Measurements from ENCODE around the gene ZBTB25.

ZBTB25 gene

GRCh38 chr14:64434528-64434927, 69.1 kb downstream of the ZBTB25 start:
- DNase-seq = no peak

DNA sequence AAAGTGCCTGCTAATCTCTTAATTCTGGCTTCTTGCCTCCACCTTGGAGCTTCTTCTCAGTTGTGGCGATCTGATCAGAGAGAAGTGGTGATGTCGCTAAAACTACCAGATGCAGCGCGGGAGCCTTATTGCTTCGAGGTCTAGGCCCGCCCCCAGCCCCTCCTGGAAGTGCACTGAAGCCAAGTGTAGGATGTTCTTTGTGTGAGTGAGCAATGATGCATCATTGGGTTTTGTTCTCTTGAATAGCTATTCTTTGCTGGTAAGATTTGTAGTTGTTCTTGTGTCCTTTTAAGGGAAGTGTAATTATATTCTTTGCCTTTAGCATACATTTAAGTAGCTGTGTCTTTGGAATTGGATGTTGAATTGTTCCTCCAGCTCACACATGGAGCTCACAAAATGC, 79.7 kb downstream of the ZBTB25 start:
- DNase-seq = no peak

DNA sequence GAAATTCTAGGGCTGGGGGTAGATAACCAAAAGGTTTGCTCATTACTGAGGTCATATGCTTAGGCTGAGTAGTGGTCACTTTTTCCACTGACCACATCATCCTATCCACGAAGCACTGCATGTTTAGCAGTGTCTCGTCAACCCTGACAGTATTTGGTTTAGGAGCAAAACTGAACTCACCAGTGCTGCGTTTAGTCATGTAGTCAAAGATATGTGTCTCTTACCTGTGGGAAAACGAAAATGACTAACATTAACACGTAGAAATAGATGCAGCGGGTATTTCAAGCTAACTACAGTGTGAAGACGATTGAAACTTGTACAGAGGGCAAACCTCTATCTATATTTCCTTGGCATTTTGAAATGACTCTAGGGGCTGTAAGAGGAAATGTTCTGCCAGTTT, 80.9 kb downstream of the ZBTB25 start:
- DNase-seq = no peak

DNA sequence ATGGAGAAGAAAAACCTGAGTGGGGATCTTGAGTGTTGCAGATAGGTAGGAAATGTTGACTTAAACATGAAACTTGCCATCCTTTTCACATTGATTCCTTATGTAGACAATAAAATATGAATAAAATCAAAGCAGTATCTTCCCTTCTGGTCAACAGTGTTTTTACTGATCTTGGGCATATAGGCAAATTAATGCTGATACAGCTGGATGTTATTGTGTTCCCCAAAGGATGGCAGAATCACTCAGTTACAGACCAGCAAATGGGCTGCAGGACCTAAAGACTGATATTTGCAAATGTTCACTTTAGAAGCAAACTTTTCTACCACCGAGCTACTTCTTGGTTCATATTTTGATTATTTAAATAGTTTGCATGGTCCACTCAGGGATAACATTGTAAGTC, 81.6 kb downstream of the ZBTB25 start:
- DNase-seq = no peak

DNA sequence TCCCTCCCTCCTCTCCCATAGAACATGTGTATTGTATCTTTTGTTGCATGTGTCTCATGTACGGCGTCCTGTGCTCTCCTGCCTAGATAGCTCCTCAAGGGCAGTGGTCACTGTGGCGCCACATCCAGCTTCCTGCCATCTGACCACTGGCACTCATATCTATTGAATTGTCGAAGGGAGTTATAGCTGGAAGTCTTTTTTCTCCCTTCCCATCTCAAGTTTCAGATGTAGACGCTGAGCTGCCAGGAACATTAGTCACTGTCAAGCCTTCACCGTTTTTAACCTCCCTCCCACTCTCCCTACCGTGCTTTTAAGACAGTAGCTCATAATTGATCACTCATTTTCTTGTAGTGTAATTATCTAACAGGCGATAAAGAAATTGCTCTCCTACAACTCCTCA, 82.5 kb downstream of the ZBTB25 start:
- no peak for DNase-seq

- no peak for DNase-seq
Observed at GRCh38 chr14:64419003-64419402, 84.6 kb downstream of the ZBTB25 start.

DNA sequence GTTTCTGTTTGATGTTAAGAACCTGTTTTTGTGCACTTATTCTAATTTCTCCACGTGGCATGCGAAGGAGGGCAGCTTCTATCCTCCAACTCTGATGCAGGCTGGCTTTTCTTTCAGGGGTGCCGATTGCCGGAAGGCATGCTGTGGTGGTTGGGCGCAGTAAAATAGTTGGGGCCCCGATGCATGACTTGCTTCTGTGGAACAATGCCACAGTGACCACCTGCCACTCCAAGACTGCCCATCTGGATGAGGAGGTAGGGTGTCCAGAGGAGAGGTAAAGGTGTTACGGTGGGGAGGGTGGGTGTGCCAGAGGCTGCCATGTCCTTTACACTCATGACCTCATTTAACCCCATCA, 85.9 kb downstream of the ZBTB25 start:
- no peak for DNase-seq

DNA sequence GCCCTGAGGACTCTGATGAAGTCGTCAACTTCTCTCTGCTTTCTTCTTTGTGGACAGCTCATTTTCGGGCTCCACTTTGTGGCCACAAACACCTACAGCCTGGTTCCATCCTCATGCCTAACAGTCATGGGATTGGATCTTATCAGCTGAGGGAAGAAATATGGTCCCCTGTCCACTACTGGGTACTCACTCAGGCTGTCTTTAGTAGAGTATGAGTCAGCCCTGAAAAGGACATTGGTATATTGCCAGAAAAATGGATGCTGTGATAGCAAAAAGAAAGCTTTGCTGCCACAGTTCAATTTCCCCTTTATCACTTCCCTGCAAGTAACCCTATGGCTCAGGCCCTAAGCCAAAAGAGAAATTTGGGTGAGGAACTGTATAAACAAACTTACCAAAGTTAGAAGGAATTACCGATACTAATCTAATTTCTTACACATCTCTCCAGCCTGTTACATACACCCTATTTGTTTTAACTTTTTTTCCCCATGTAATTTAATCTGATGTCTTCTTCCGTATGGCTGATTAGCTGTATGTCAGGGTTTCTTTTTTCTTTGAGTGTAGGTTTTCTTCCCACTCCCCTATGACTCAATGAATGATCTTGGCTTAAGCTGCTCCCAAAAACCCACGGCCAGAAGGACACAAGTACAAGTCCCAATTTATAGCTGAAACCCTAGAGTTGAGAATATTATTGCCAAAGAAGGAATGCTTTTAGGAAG, 86.4 kb downstream of the ZBTB25 start:
- DNase-seq = no peak

DNA sequence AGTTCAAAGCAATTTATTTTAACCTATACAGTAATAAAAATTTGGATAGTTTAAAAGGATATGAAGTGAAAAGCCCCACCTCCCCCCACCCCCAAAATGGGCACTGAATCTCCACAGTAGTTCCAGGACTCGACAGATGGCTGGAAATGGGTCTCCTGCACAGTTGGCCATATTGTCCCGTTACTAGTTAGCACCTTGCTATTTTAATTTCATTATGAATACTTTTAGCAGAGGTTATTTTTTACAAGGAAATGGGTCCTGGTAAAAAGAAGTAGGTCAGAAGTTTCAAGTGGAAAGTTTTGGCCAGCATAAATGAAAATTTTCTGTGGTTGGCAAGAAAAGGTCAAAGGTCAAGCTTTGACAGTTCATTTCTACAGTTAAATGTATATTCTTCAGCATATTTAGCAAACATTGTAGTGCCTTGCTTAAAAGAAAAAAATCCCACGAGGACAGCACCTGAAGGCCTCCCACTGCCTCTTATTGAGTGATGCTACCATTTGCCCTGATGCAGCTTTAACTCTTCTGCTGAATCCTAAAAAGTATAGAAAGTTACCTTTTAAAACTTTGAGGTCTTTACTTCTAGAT, 87.2 kb downstream of the ZBTB25 start:
- no peak for DNase-seq

GRCh38 chr14:64412237-64412636, 91.4 kb downstream of the ZBTB25 start:
- DNase-seq = no peak

DNA sequence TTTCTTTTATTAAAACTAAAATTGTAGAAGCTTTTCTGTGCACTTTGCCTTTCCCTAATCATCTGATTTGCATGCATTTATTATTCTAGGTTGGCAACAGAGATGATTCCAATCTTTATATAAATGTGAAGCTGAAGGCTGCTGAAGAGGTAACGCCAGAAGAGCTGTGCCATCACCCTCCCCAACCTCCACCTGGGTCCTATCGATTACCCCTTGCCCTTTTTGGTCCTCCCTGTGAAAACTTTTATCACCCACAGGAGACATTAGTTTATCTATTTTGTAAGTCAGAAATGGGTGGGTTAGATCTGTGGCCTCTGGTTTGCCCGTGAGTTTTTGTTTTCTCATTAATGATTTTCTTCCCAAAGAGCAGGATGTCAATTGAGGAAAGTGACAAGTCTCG, 92.6 kb downstream of the ZBTB25 start:
- DNase-seq = no peak

DNA sequence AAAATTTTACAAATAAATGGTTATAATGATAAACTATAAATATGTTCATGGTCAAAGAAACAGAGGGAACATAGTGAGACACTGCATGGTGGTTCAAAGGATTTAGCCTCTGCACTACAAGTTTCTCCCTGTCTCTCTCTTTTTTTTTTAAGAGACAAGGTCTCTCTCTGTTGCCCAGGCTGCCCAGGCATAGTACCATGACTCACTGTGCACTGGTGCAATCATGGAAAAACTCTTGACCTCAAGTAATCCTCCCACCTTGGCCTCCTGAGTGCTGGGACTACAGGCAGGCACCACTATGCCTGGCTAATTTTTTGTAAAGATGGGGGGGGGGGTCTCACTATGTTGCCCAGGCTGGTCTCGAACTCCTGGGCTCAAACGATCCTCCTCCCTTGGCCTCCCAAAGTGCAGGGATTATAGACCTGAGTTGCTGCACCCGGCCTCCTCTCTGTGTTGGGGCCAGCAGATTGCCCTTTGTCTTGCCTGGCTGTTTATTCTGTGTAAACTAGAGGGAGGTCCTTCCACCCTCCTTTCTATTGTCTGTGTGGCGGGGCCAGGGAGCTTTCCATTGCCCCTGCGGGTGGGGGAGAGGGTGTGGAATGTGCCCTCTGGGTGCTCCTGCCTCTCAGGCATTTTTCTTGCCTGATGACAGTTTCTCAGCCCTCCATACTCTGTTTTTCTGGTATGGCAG, 93.4 kb downstream of the ZBTB25 start:
- DNase-seq = no peak

- no peak for DNase-seq
Observed at GRCh38 chr14:64409126-64409920, 94.3 kb downstream of the ZBTB25 start.

DNA sequence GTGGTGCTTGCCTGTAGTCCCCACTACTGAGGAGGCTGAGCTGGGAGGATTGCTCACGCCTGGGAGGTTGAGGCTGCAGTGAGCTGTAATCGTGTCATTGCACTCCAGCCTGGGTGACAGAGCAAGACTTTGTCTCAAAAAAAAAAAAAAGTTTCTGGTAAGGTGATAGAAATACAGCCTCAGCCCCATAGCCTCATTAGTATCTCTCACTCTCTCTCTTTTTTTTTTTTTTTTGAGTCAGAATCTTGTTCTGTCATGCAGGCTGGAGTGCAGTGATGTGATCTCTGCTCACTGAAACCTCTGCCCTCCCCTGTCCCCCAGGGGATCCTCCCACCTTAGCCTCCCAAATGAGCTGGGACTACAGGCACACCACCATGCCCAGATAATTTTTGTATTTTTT, 96.3 kb downstream of the ZBTB25 start:
- no peak for DNase-seq

DNA sequence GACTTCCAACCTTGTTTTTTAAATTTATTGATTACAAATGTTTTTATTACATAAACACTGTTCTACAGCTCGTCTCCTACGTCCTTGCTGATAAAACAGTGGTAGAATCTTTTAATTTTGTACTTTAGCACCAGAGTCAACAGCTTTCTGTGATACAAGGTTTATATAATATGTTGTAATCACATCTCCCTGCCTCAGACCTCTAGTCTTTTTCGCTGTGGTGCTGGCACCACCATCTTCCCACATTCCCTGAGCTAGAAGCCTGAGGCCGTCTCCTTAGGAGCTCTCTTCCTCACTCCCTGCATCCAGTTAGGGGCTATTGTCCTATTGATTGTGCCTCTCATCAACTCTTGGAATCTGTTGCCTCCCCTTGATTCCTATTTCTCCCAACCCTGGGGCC, 98.3 kb downstream of the ZBTB25 start:
- DNase-seq = no peak

DNA sequence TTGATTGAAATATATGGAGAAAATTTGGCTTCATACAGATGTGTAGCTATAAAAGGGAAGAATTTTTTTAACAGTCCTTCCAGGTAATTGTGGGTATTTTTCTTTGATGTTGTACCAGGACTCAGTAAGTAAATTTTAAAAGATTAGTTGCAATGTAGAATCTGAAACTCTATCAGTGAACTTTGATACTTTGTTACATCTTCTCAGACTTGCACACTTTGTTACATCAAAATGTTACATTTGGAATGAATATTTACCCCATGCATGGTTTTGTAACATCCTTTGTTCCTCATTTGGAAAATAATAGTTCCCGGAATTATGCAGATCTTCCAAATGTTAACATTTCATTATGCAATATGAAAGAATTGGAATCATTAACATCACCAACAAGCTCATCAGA, 101.7 kb downstream of the ZBTB25 start:
- no peak for DNase-seq

DNA sequence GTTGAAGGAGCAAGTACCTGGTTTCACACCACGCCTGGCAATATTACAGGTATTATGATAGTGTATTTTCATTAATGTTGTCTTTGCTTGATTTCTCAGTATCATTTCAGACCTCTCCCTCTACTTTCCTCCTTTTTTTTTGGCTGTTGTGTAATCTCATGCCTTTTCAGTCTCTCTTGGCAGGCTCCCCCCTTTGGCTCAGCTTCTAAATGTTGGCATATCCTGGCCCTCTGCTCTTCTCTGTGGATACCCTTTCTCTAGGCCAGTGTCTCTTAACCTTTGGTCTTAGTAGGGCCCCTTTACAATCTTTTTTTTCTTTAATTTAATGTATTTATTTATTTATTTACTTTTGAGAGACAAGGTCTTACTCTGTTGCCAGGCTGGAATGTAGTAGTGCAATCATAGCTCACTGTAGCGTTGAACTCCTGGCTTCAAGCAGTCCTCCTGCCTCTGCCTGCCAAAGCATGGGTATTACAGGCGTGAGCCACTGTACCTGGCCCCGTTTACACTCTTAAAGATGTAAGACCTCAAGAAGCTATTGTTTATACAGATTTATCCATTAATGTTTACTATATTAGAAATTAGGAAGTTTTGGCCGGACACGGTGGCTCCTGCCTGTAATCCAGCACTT, 102.7 kb downstream of the ZBTB25 start:
- DNase-seq = no peak
